NCI-H187 treated with DMSO at 0.1 percent for 48 hours (cell line): ENCODE results near the gene CACNA2D1.
"Not testable (repeated sequence)": the region's sequence is repeated elsewhere in the genome, so short reads cannot be mapped to it uniquely, and the experiment has no call there.

Experiments
- DNase-seq: peaks from one replicate; lab custom pipeline; 2025; lab: John Stamatoyannopoulos, UW

The CACNA2D1 gene

GRCh38 chr7:82039621-82040020 is 404.0 kb downstream of the CACNA2D1 start:
- DNase-seq = no peak

GRCh38 chr7:82036146-82036886 is 407.3 kb downstream of the CACNA2D1 start:
- DNase-seq = no peak

- DNase-seq = no peak
Measured at GRCh38 chr7:82035456-82035855, 408.1 kb downstream of the CACNA2D1 start.

GRCh38 chr7:82032901-82033300 is 410.7 kb downstream of the CACNA2D1 start:
- no peak for DNase-seq

- DNase-seq = no peak
Measured at GRCh38 chr7:82029236-82029913, 414.2 kb downstream of the CACNA2D1 start.

- DNase-seq = no peak
Measured at GRCh38 chr7:82028097-82028496, 415.5 kb downstream of the CACNA2D1 start.

GRCh38 chr7:82021713-82022112 is 421.9 kb downstream of the CACNA2D1 start:
- no peak for DNase-seq

- no peak for DNase-seq
Measured at GRCh38 chr7:82021036-82021435, 422.5 kb downstream of the CACNA2D1 start.

GRCh38 chr7:82019551-82020475 is 423.8 kb downstream of the CACNA2D1 start:
- DNase-seq = no peak

- no peak for DNase-seq
Measured at GRCh38 chr7:82018226-82018625, 425.4 kb downstream of the CACNA2D1 start.

- no peak for DNase-seq
Measured at GRCh38 chr7:82017334-82017943, 426.1 kb downstream of the CACNA2D1 start.

GRCh38 chr7:82015751-82016150 is 427.8 kb downstream of the CACNA2D1 start:
- no peak for DNase-seq

GRCh38 chr7:82014574-82014973 is 429.0 kb downstream of the CACNA2D1 start:
- not testable (repeated sequence) for DNase-seq

GRCh38 chr7:82012453-82012852 is 431.1 kb downstream of the CACNA2D1 start:
- DNase-seq = no peak

- DNase-seq = no peak
Measured at GRCh38 chr7:82010416-82010815, 433.2 kb downstream of the CACNA2D1 start.

- no peak for DNase-seq
Measured at GRCh38 chr7:82007315-82007714, 436.3 kb downstream of the CACNA2D1 start.

GRCh38 chr7:82005056-82005455 is 438.5 kb downstream of the CACNA2D1 start:
- no peak for DNase-seq

GRCh38 chr7:81993186-81993585 is 450.4 kb downstream of the CACNA2D1 start:
- no peak for DNase-seq

- DNase-seq = no peak
Measured at GRCh38 chr7:81990395-81990794, 453.2 kb downstream of the CACNA2D1 start.

GRCh38 chr7:81986723-81987470 is 456.7 kb downstream of the CACNA2D1 start:
- no peak for DNase-seq

GRCh38 chr7:81983406-81983805 is 460.2 kb downstream of the CACNA2D1 start:
- no peak for DNase-seq
